Measurements from ENCODE around the gene CEP162. TPM values are rescaled to one million over a fixed set of nuclear protein-coding genes. Genes with fewer than 3 reads are reported as not detected.

Gene CEP162
- total and polyA plus RNA-seq, 2 donors (not counting 1 experiment from before 2014, with no cell fraction given) = 3.7 to 7.4 TPM

DNA sequence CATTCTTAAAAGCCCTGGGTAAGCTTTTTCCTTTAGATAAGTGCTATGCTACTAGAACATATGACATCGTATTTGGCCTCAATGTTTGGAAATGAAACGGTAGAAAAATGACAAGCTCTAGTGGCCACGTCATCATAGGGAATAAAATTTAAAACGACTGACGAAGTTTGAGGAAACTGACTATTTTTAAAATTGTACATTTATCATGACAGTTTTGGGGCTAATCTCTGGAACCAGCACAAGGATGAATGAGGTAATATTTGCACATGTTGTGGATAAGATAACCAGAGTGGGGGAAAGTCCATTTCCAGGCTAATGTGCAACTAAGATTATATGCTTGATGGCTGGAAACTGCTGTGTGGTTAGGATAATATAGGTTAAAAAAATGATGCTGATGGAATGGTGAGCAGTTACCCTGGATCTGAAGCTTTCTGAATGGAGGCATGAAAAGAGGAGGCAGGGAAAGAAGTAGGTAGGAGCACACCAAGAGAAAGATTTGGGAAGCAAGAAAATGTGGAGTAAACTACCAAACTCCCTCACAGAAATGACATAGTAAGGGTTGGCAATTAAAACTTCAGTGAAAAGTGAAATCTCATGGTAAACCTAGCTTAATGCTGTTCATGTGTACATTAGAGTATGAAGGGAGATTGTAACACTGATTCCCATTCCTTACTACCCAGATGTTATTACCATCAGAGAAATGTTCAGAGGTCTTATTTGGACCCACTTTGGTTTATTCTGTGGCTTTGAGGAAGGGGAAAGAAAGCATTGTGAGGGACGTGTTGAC is 42.7 kb upstream of the CEP162 start:
- Histone ChIP-seq H3K79me2 (ENCODE audit: control insufficient read depth, insufficient read depth, low read length) (no peaks in the 10 kb centered on the region), H3K9me3 (ENCODE audit: control insufficient read depth, insufficient read depth, low read depth, low read length) (no peaks in the 10 kb centered on the region), H4K20me1 (ENCODE audit: control insufficient read depth, extremely low read depth, insufficient read depth, low read length) (no peaks in the 10 kb centered on the region), H3K36me3 (ENCODE audit: control insufficient read depth, insufficient read depth, low read length) (no peaks in the 10 kb centered on the region), H3K27me3 (ENCODE audit: control insufficient read depth, insufficient read depth, low read length) (no peaks in the 10 kb centered on the region), H3K27ac (ENCODE audit: insufficient read depth, low read length) (no peak overlapping the region), H2AFZ (ENCODE audit: low read length) (no peak overlapping the region), H3K9ac (ENCODE audit: insufficient read depth, low read length) (no peak overlapping the region), H3K4me1 (ENCODE audit: control insufficient read depth, extremely low read depth, insufficient read depth, low read length) (no peaks in the 10 kb centered on the region), H3K4me3 (replicated peaks in 1 of 4; ENCODE audit: control extremely low read depth in 1 of 4, insufficient read depth in 1 of 4, low read depth in 3 of 4, low read length in 4 of 4) (no peak overlapping the region), H3K4me2 (ENCODE audit: extremely low read depth, insufficient read depth, low read length) (no peak overlapping the region)
- TF ChIP-seq, protein P1, sequence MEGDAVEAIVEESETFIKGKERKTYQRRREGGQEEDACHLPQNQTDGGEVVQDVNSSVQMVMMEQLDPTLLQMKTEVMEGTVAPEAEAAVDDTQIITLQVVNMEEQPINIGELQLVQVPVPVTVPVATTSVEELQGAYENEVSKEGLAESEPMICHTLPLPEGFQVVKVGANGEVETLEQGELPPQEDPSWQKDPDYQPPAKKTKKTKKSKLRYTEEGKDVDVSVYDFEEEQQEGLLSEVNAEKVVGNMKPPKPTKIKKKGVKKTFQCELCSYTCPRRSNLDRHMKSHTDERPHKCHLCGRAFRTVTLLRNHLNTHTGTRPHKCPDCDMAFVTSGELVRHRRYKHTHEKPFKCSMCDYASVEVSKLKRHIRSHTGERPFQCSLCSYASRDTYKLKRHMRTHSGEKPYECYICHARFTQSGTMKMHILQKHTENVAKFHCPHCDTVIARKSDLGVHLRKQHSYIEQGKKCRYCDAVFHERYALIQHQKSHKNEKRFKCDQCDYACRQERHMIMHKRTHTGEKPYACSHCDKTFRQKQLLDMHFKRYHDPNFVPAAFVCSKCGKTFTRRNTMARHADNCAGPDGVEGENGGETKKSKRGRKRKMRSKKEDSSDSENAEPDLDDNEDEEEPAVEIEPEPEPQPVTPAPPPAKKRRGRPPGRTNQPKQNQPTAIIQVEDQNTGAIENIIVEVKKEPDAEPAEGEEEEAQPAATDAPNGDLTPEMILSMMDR (conservative IDR thresholded peaks at IDR 0.05 in 1 of 2, IDR thresholded peaks at IDR 0.05 in 1 of 2; ENCODE audit: low read depth in 1 of 2, low read length in 2 of 2) = no peak
- TF ChIP-seq EZH2 (IDR thresholded peaks at IDR 0.05; ENCODE audit: low read length, missing control alignments) = no peak
- no peak for DNase-seq (ENCODE audit: low read depth in 2 of 2)

DNA sequence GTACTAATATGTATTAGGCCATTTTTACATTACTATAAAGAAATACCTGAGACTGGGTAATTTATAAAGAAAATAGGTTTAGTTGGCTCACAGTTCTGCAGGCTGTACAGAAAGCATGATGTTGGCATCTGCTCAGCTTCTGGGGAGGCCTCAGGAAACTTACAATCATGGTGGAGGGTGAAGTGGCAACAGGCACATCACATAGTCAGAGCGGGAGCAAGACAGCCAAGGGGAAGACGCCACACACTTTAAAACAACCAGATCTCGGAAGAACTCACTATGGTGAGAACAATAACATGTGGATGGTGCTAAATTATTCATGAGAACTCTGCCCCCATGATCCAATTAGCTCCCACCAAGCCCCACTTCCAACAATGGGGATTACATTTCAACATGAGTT is 41.3 kb upstream of the CEP162 start:
- no peak overlapping the region for H3K9ac ChIP-seq (ENCODE audit: insufficient read depth, low read length)
- H4K20me1 ChIP-seq (ENCODE audit: control insufficient read depth, extremely low read depth, insufficient read depth, low read length) = no peaks in the 10 kb centered on the region
- H3K27ac ChIP-seq (ENCODE audit: insufficient read depth, low read length) = no peak overlapping the region
- no peak overlapping the region for H2AFZ ChIP-seq (ENCODE audit: low read length)
- H3K27me3 ChIP-seq (ENCODE audit: control insufficient read depth, insufficient read depth, low read length) = no peaks in the 10 kb centered on the region
- no peaks in the 10 kb centered on the region for H3K4me1 ChIP-seq (ENCODE audit: control insufficient read depth, extremely low read depth, insufficient read depth, low read length)
- no peak overlapping the region for H3K4me2 ChIP-seq (ENCODE audit: extremely low read depth, insufficient read depth, low read length)
- H3K9me3 ChIP-seq (ENCODE audit: control insufficient read depth, insufficient read depth, low read depth, low read length) = no peaks in the 10 kb centered on the region
- no peak overlapping the region for H3K4me3 ChIP-seq (replicated peaks in 1 of 4; ENCODE audit: control extremely low read depth in 1 of 4, insufficient read depth in 1 of 4, low read depth in 3 of 4, low read length in 4 of 4)
- no peaks in the 10 kb centered on the region for H3K79me2 ChIP-seq (ENCODE audit: control insufficient read depth, insufficient read depth, low read length)
- TF ChIP-seq EZH2 (IDR thresholded peaks at IDR 0.05; ENCODE audit: low read length, missing control alignments) = no peak
- TF ChIP-seq, protein P1 (conservative IDR thresholded peaks at IDR 0.05 in 1 of 2, IDR thresholded peaks at IDR 0.05 in 1 of 2; ENCODE audit: low read depth in 1 of 2, low read length in 2 of 2) = no peak
- H3K36me3 ChIP-seq (ENCODE audit: control insufficient read depth, insufficient read depth, low read length) = no peaks in the 10 kb centered on the region
- no peak for DNase-seq (ENCODE audit: low read depth in 2 of 2)

DNA sequence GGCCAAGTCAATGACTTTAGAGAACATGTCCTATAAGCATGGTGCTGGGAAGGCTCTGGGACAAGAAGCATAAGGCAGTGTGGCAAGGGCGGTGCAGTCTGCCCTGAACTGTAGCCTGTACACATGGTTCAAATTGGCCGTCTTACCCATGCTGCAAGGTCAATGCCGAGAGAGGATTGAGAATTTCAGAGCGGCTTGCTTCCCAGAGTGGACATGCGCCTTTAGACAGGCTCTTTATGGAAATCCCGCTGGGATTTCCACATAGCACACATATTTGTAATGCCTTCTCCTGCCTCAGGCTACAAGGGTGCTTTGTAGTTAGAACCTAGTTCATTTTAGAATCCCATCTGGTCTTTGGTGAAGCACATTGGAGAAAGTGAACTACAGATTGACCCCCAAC is 36.1 kb upstream of the CEP162 start:
- no peak for DNase-seq (ENCODE audit: low read depth in 2 of 2)
- Histone ChIP-seq H3K4me3 (replicated peaks in 1 of 4; ENCODE audit: control extremely low read depth in 1 of 4, insufficient read depth in 1 of 4, low read depth in 3 of 4, low read length in 4 of 4) (no peak overlapping the region), H3K27ac (ENCODE audit: insufficient read depth, low read length) (no peak overlapping the region), H2AFZ (ENCODE audit: low read length) (no peak overlapping the region), H3K36me3 (ENCODE audit: control insufficient read depth, insufficient read depth, low read length) (no peaks in the 10 kb centered on the region), H3K4me2 (ENCODE audit: extremely low read depth, insufficient read depth, low read length) (no peak overlapping the region), H3K4me1 (ENCODE audit: control insufficient read depth, extremely low read depth, insufficient read depth, low read length) (no peaks in the 10 kb centered on the region), H3K79me2 (ENCODE audit: control insufficient read depth, insufficient read depth, low read length) (no peaks in the 10 kb centered on the region), H4K20me1 (ENCODE audit: control insufficient read depth, extremely low read depth, insufficient read depth, low read length) (no peaks in the 10 kb centered on the region), H3K9me3 (ENCODE audit: control insufficient read depth, insufficient read depth, low read depth, low read length) (no peaks in the 10 kb centered on the region), H3K27me3 (ENCODE audit: control insufficient read depth, insufficient read depth, low read length) (no peaks in the 10 kb centered on the region), H3K9ac (ENCODE audit: insufficient read depth, low read length) (no peak overlapping the region)
- TF ChIP-seq, protein P1 (conservative IDR thresholded peaks at IDR 0.05 in 1 of 2, IDR thresholded peaks at IDR 0.05 in 1 of 2; ENCODE audit: low read depth in 1 of 2, low read length in 2 of 2) = no peak
- TF ChIP-seq EZH2 (IDR thresholded peaks at IDR 0.05; ENCODE audit: low read length, missing control alignments) = no peak

All from fibroblast of lung (primary cell).